NOMO-1 treated with dmso at 0.1 percent for 144 hours (cell line): Measurements from ENCODE around the gene SIPA1L3.

Experiments
- DNase-seq: peaks from one replicate; lab custom pipeline; 2025; ENCODE audit not compliant: unreplicated experiment; lab: John Stamatoyannopoulos, UW

Gene SIPA1L3

DNA sequence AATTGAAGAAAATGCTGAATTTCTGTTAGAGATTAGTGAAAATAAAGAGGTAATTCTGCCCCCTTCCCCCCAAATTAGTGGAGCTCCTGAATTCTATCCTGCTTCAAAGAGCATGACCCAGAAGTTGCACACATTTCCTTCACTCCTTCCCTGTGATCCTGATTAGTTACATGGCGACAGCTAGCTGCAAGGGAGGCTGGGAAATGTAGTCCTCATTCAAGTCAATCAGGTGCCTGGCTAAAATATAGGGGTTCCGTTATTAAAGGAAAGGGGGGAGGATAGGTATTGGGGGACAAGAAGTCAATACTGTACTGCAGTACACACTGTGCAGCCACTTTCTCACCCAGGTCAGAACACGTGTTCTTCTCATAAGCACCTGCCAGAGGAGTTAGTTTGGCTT is 65.8 kb downstream of the SIPA1L3 start:
- DNase-seq = no peak

DNA sequence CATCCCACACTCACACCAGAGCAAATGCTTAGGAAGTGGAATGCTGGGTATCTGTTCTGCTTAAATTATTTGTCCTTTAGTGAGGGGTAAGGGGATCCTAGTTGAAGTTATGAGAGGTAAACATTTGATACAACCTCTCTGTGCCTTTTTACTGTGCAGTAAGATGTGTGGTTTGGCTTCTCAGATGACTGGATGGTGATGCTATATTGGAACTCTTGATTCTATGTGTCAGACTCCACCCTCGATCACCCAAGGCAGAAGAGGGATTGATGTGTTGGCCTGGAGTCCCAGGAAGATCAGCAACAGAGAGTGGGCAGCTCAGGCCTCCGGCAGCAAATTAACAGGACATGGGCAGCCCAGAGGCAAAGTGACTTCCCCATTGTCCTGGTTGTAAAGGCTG is 66.7 kb downstream of the SIPA1L3 start:
- DNase-seq = no peak

DNA sequence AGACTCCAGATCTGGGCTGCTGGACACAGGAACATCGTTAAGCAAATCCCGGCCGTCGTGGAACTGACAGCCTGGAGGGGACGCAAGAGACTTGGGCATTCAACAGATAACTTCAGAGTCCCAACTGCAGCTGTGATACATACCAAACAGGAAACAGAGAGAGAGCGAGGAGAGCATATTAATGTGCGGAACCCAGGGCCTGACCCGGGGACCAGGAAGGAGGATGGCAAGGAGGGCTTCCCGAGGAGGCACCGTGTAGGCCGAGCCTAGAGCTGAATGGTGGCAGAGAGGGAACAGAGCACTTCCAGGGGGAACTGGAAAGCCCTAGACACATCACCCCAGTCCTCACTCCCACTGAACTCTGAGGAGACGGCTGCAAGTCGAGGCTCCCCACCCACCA is 68.1 kb downstream of the SIPA1L3 start:
- DNase-seq = no peak

DNA sequence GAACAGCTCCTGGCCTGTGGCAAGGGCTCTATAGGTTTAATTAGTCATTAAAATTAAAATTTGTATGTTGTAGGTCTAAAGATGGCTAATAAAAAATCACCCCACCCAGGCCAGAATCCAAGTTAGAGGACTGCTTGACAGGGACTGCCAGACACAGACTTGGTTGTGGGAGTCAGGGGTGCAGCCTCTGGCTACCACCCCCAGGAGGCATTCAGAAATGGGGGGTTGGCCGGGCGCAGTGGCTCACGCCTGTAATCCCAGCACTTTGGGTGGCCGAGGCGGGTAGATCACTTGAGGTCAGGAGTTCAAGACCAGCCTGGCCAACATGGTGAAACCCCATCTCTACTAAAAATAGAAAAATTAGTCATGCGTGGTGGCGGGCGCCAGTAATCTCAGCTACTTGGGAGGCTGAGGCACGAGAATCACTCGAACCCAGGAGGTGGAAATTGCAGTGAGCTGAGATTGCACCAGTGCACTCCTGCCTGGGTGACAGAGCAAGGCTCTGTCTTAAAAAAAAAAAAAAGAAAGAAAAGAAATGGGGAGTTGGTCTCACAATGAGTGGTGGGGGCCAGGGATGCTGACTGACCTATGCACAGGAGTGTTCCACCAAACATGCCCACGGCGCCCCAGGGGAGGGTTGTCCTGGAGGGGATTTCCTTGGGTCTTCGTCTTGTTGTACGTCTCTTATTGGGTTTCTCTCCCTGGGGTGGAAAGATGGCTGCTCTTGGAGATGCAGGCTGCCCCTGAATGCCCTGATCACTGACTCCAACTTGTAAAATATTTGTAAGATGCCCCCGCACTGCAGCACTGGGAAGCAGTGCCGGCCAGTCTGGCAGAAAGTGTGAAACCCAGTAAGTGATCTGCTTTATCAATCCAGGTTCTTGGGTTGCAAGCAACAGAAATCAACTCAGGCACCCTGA is 68.8 kb downstream of the SIPA1L3 start:
- DNase-seq = no peak

DNA sequence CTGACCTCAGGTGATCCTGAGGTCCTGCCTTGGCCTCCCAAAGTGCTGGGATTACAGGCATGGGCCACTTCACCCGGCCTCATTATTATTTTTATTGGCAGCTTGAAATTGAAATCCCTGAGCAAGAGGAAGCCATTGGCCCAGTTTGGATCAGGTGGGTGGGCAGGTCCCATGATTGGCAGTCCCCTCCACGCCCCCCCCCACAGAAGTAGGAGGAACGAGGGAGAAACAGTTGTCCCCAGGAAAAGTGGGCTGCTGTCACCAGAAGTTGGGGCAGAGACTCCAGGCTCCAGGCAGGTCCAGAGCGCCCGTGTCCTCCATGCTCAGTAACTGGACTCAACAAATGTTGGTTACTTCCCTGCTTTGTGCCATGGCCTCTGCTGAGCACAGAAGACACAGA is 70.4 kb downstream of the SIPA1L3 start:
- DNase-seq = no peak

DNA sequence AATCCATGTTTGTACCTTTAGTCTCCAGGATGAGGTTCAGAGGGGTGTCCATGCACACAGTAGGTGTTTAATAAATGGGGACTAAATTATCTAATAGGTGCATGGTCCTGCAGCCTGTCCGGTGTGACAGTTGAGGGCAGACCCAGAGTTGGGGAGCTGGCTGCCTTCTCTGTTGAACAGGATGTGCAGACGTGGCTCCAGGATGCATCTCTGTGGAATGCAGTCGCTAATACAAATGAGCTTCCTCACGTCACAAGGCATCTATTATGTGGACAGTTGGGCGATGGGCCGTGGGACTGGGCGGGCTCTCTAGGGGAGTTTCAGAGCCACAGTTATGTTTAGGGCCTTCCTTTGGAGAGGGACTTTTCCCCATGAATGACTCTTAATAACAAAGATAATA is 71.0 kb downstream of the SIPA1L3 start:
- DNase-seq = no peak

DNA sequence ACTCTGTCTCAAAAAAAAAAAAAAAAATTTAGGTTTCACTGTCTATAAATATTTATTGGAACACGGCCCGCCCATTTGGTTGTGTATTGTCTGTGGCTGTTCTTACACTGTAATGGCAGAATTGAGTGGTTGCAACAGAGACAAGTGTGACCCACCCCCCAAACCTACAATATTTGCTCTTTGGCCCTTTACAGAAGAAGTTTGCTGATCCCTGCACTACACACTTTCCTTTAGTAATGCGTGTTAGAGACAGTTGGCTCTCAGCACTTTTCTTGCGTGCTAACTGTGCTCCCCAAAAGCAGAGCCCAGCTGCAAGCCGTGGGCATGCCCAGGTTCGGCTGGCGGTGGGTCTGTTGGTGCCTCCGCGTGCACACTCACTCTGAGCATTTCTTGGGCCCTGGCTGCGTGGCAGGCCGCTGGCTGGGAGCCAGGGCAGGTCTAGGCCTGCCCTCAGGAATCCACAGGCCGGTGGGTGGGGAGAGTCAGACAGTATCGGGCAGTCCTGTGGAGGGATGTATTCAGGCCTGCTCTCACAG is 72.6 kb downstream of the SIPA1L3 start:
- no peak for DNase-seq

DNA sequence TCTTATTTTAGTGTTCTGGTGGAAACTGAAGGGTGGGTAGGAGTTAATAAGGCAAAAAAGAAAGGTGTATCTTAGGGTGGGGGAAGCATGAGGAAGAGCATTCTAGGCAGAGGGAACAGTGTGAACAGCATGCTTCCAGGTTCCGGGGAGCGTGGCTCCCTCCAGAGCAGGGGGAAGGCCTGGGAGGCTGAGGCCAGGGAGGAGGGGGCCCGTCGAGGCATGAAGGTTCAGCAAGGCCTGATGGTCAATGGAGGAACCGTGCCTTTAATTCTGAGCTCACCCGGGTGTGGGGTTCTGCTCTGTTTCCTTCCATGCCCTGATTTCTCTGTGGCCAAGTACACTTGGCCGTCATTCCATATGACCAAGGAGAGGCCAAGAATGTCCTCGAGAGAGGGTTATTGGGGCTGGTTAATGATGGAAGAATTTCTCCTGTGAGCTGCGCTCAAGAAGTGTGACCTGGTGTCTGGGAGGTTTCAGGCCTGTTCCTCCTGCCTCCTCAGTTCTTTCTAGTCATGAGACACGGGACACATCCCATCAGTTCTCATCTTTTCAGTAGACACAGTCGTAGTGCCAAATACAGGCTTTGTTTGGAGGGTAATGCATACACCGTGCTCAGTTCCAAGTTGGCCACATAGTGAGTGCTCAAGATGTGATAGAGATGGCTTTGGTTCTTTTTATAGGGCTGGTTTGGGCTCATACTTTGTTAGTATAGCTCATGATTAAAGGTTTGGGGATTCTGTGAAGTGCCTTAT is 73.6 kb downstream of the SIPA1L3 start:
- DNase-seq = no peak

DNA sequence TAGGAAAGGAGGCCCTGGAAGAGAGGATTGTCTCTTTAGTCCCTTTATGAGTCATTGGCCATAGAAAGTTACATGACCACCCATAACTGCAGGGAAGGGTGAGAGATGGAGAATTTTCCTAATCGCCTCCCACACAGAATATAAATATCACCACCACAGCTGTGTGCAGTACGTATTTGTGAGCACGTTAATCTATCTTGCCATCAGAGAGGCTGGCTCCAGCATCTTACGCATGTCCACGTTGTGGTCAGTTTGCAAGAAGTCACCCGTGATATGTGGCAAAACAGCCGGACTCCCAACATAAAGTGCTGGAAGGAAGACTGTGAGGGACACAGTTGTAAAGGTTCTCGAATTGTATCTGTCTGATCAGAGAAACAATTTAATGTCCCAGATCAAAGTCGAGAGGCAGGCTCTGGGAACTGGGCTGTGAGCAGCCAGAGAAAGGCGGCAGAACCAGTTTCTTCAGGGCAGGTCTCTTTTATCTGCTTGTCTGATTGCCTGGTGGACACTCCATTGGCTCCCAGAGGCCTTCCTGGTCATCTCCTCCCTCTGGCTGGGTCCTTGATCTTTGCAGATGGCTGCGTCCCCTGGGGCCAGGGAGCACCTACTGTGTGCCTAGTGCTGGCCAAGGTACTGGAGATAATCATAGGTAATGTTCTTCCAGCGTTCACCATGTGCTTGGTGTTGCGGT is 74.9 kb downstream of the SIPA1L3 start:
- DNase-seq = no peak

DNA sequence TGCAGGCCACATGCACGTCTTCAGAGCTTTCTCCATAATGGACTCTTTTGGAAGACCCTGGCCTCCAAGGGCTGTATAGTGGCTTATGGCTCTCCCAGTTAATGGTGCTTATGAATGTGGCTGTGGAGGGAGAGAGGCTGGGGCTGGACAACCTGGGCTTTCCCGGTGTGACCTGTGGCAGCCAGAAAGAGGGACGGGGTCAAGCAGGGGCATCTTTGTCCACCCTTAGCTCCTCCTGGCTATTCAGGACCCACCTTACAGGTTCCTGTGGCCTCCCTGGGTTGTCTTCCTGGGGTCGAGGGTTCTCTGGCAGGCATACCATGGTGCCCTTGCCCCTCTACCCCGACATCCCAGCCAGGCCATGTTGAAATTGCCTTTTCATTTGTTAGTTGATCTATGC is 75.6 kb downstream of the SIPA1L3 start:
- no peak for DNase-seq

DNA sequence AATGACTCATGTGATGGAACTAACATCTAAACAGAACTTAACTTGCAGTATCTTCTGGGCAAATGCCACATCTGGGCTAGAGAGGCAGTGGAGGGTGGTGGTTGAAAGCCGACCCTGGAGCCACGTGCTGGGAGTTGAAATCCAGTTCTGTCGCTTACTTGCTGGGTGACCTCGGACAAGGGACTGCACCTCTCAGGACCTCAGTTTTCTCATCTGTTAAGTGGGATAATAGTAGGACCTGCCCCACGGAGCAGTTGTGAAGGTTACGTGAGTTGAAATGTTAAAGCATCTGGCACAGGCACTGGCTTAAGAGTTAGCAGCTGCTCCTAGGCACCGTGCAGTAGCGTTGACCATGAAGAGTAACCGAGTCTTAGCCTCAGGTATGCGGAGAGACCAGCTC is 76.1 kb downstream of the SIPA1L3 start:
- no peak for DNase-seq

DNA sequence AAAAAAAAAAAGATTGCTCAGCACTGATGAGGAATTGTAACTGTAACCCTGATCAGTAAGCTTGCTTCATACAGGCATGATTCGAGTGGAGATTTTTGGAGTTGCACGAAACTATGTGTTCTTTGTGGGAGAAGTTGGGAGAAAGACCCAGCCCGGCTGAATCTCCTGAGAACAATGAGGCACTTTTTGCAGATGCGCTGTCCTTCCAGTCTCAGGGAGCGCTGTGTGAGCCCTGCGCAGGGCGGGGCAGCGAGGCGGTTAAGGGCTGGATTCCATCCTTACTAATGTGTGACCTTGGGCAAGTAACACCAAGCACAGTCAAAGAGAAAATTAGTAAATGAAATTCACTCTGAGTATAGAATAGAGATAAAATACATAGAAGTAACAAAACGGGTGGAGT is 76.9 kb downstream of the SIPA1L3 start:
- no peak for DNase-seq

DNA sequence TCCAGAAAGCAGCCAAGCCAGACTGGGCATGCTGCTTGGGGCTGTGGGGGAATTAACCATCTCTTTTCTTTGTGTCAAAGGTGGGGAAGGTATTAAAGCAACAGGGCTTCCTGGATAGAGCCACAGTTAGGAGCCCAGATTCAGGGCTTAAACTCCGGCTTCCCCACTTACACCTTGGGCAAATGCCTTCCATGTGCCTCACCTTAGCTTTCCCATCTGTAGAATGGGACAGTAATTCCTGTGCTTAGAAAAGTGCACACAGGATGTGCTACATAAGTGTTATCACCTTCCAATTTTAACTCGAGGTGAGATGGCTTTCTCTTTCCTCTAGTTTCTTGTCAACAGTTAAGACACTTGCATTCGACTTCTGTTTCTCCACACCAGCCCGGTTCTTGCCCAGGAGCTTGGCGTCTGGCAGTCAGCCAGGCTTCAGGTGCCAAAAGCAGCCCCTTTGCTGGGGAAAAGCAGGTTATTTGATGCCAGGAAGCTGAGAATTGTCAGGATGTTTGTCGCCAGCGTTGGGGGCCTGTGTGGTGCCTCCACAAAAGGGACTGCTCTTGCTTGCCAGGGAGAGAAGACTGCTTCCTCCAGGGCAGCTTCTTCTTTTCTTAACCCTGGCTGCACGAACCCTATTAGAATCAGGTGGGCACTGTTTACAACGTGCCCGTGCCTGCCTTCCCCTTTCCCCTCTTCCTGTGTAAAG is 79.2 kb downstream of the SIPA1L3 start:
- DNase-seq = no peak

DNA sequence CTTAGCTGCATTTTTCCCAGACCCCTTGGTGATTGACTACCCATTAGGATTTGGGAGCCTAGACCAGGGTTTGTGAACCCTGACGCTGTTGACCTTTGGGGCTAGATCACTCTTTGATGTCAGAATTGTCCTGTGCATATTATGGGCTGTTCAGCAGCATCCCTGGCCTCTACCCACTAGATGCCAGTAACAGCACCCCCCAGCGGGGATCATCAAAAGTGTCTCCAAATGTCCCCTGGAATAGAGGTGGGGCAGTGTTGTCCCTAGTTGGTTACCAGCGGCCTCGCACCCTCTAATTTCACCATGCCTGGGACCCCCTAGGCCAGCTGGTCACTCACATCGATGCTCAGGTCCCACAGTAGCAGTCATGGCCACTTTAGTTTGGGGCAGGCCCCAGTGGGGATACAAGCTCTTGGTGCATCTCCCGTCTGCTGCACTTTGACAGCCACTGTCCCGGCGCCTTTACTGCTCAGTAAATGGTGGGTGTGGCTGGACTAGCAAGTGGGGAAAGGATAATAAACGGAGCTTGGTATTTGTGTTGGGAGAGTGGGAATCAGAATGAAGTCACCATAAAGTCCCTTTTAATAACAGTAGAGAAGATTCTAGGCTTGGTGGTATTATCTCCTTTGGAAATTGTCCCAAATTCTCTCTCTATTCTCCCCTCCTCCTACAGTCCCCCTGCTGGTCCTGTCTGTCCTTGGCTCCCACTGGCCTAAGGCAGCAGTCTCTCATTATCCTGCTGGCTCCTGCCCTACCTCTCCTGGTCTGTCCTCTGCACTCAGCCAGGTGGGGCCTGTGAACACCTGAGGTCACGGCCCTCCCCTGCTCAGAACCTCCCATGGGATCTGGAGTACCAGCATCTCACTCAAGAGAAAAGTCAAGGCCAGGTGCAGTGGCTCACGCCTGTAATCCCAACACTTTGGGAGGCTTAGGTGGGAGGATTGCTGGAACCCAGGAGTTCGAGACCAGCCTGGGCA is 80.6 kb downstream of the SIPA1L3 start:
- no peak for DNase-seq

DNA sequence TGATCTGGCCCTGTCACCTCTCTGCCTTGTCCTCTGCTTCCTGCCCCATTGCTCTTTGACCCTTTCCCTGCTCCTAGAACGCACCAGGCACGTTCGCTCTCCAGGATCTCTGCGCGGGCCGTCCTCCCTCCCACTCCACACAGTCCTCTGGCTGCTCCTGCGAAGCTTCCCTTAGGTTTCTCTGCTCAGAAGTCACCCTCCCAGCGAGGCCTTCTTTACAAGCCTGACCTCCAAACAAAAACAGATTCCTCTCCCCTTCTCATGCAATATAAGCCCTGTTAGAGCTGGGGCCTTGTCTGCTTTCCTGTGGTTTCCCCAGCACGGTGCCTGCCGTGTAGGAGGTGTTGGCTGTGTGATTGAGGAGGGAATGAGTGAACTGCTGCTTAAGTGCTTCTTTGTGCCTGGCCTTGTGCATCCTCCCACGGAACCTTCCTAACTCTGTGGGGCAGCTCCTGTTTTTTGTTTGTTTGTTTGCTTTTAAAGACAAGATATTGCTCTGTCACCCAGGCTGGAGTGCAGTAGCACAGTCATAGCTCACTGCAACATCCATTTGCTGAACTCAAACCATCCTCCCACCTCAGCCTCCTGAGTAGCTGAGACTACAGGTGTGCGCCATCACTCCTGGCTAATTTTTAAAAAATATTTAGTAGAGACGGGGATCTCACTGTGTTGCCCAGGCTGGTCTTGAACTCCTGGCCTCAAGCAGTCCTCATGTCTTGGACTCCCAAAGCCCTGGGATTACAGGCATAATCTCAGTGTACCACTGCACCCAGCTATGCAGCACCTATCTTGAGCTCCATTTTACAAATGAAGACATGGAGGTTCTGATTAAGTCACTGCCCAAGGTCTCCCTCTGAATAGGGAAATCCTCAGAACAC is 82.0 kb downstream of the SIPA1L3 start:
- DNase-seq = no peak

DNA sequence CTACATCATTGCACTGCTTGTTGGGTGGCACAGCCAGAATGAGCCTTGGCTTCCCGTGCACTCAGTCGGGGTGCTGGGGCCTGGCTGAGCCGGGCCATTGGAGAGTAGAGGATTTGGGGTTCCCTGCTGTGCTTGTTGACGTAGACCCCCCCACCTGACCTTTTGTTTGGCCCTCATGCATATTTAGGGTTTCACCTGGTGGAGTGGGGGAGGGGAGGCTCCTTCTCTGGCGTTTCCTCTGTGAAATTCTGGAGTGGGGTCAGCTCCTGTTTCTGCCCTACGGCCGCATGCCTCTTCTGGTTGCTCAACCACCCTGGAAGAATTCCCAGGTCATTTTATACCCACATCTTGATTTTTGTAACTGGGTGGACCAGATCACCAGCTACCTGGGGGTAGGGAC is 82.8 kb downstream of the SIPA1L3 start:
- no peak for DNase-seq

DNA sequence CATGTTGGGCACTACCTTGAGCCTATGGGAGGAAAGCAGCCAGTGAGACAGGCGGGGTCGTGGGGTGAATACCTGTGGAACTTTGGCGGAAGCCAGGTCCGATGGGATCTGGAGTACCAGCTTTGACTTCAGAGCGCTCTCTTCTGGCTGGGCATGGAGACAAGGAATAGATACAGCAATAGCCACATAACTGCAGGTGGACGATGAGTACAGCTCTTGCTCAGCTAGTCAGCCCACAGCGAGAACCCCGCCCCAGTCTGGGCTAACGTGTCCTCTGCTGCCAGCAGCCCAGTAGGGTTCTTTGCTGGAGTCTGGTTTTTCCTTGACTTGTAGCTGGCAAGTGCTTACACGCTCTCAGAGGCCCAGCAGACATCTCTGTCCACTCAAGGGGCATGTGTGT is 83.4 kb downstream of the SIPA1L3 start:
- no peak for DNase-seq

DNA sequence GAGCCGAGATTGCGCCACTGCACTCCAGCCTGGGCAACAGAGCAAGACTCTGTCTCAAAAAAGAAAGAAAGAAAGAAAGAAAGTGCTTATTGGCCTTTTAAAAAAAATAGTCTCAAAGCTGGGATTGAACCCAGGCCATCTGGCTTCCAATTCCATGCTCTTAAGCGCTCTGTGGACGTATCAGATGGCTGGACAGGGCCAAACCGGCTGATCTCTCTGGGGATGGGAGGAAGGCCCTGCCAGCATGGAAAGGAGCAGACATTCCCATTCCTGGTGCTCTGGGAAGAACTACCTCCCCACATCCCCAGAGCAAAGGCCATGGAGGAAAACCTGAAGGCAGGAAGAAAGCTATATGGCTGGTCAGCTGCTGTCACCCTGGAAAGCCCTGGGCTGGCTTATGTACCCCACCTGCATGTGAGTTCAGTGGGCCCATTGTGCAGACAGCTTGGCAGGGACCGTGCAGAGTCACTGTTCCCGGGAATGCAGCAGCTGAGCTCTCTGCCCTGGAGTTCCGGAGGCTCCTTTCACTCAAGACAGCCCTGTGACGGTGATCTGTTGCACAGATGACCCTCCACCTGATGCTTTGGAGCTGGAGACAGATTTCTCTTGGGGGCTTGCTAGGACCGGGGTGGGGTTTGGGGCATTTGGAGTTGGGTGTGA is 84.3 kb downstream of the SIPA1L3 start:
- no peak for DNase-seq
